Posterior cingulate gyrus (tissue), 11 donors: Measurements from ENCODE around the gene SPO11.
"Not testable (repeated sequence)": the region's sequence is repeated elsewhere in the genome, so short reads cannot be mapped to it uniquely, and the experiment has no call there.

Experiments used
- DNase-seq, 10 donors: peaks; one replicate each; pipeline versions ENCODE4 v3.0.0 to v3.0.0-alpha.2; 2020 to 2021; ENCODE audit warnings: mixed read lengths in 3 of 10
- intact Hi-C: fragments of 100-400 bp; cut with DNase I; formaldehyde crosslinking; loops from one replicate; pipeline ENCODE4 v1.15.1; 2023

SPO11 gene

GRCh38 chr20:57327820-57328219 is 1.8 kb upstream of the SPO11 start:
- intact Hi-C loops = no loop called here
- DNase-seq = no peak

GRCh38 chr20:57330998-57331397 is 1.4 kb downstream of the SPO11 start:
- no peak for DNase-seq

GRCh38 chr20:57332105-57333089 is 2.8 kb downstream of the SPO11 start:
- intact Hi-C loops = loop anchor here (10.0 kb wide), 1 partner anchor 68 kb away; the partner anchor contains the start of gene BMP7
- no peak for DNase-seq

More at GRCh38 chr20:57330998-57331397, 1.4 kb downstream of the SPO11 start:
- intact Hi-C loops = loop anchor here (10.0 kb wide), 1 partner anchor 66 kb away; the partner anchor contains the start of gene BMP7

GRCh38 chr20:57335392-57335791 is 5.8 kb downstream of the SPO11 start:
- no peak for DNase-seq
- intact Hi-C loops = loop anchor here (10.0 kb wide), 1 partner anchor 71 kb away; the partner anchor contains the start of gene BMP7

GRCh38 chr20:57341663-57342062 is 12.1 kb downstream of the SPO11 start:
- no peak for DNase-seq
- intact Hi-C loops = loop anchor here (10.0 kb wide), 1 partner anchor 787 kb away; no protein-coding TSS in a partner anchor

GRCh38 chr20:57342829-57343228 is 13.2 kb downstream of the SPO11 start:
- intact Hi-C loops = loop anchor here (10.0 kb wide), 1 partner anchor 788 kb away; no protein-coding TSS in a partner anchor
- DNase-seq = no peak

GRCh38 chr20:57346477-57346876 is 16.9 kb downstream of the SPO11 start:
- intact Hi-C loops = loop anchor here (1.0 to 10.0 kb wide), 2 partner anchors 257 to 792 kb away; no protein-coding TSS in a partner anchor
- peak; percentile 42 to 96 (median 86) for DNase-seq

GRCh38 chr20:57347393-57347792 is 17.8 kb downstream of the SPO11 start:
- no peak for DNase-seq
- intact Hi-C loops = loop anchor here (10.0 kb wide), 1 partner anchor 793 kb away; no protein-coding TSS in a partner anchor

GRCh38 chr20:57348200-57348921 is 18.8 kb downstream of the SPO11 start:
- peak in 2 of 10 donors; percentile 43 to 77 for DNase-seq
- intact Hi-C loops = loop anchor here (10.0 kb wide), 1 partner anchor 794 kb away; no protein-coding TSS in a partner anchor

- intact Hi-C loops = loop anchor here (10.0 kb wide), 1 partner anchor 794 kb away; no protein-coding TSS in a partner anchor
- peak in 1 of 10 donors; percentile 43 for DNase-seq
Observed at GRCh38 chr20:57348922-57349574, 19.4 kb downstream of the SPO11 start.

GRCh38 chr20:57350081-57350710 is 20.6 kb downstream of the SPO11 start:
- peak in 1 of 10 donors; percentile 77 for DNase-seq
- intact Hi-C loops = loop anchor here (5.0 kb wide), 1 partner anchor 883 kb away; the partner anchor contains the start of gene RTF2

- intact Hi-C loops = loop anchor here (5.0 kb wide), 1 partner anchor 883 kb away; the partner anchor contains the start of gene RTF2
- DNase-seq = not testable (repeated sequence)
Observed at GRCh38 chr20:57350726-57351041, 21.1 kb downstream of the SPO11 start.

GRCh38 chr20:57351042-57351783 is 21.6 kb downstream of the SPO11 start, which contains the start of gene RAE1:
Gene RAE1 (plus strand): TSS chr20:57351255. CDS start chr20:57354039, 2,784 bp downstream.
- intact Hi-C loops = loop anchor here (5.0 kb wide), 1 partner anchor 884 kb away; the partner anchor contains the start of gene RTF2
- DNase-seq = peak; percentile 89 to 99 (median 94)

- DNase-seq = no peak
- intact Hi-C loops = loop anchor here (5.0 kb wide), 1 partner anchor 885 kb away; the partner anchor contains the start of gene RTF2
Observed at GRCh38 chr20:57352305-57352704, 22.7 kb downstream of the SPO11 start.

GRCh38 chr20:57353351-57353750 is 23.7 kb downstream of the SPO11 start:
- intact Hi-C loops = loop anchor here (5.0 kb wide), 1 partner anchor 886 kb away; the partner anchor contains the start of gene RTF2
- DNase-seq = peak in 1 of 10 donors; percentile 40

GRCh38 chr20:57361517-57361916 is 31.9 kb downstream of the SPO11 start:
- peak in 1 of 10 donors; percentile 31 for DNase-seq
- intact Hi-C loops = no loop called here

- intact Hi-C loops = no loop called here
Observed at GRCh38 chr20:57364451-57364850, 34.8 kb downstream of the SPO11 start.

GRCh38 chr20:57369596-57369995 is 40.0 kb downstream of the SPO11 start:
- no peak for DNase-seq
- intact Hi-C loops = no loop called here

More at GRCh38 chr20:57364451-57364850, 34.8 kb downstream of the SPO11 start:
- no peak for DNase-seq
